ENCODE measurements around the gene PLSCR4.

PLSCR4 gene

DNA sequence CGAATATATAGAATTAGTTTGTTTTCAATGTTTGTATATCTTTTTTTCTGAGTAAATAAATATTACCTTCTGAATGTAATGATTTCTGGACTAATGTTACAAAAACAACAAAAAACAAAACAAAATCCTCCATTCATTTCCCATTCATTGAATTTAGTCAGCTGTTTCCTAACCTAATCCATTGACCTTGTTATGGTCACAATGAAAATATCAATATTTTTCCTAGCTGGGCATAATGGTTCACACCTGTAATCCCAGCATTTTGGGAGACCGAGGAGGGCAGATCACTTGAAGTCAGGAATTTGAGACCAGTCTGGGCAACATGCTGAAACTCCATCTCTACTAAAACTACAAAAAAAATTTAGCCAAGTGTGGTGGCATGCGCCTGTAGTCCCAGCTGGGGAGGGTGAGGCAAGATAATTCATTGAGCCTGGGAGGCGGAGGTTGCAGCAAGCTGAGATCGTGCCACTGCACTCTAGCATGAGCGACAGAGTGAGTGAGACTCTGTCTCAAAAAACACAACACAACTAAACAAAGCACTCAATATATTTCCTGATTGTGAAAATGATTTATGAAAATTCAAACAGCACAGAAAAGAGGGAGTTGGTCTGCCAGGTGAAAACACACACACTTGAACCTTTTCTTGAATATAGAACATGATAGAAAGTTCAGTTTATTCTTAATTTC, 23.0 kb upstream of the PLSCR4 start:
- TF ChIP-seq FOXP2 (optimal IDR thresholded peaks at IDR 0.05; ENCODE audit: borderline replicate concordance, extremely low read depth, extremely low read length, insufficient read depth) (no peak), SIN3A (IDR thresholded peaks at IDR 0.05; ENCODE audit: borderline replicate concordance, insufficient read depth, low read length) (no peak), POLR2AphosphoS5 (IDR thresholded peaks at IDR 0.05; ENCODE audit: low read depth, low read length) (no peak), TAF1 (IDR thresholded peaks at IDR 0.05; ENCODE audit: borderline replicate concordance, insufficient read depth, low read length) (no peak)
- TF ChIP-seq, protein P1, sequence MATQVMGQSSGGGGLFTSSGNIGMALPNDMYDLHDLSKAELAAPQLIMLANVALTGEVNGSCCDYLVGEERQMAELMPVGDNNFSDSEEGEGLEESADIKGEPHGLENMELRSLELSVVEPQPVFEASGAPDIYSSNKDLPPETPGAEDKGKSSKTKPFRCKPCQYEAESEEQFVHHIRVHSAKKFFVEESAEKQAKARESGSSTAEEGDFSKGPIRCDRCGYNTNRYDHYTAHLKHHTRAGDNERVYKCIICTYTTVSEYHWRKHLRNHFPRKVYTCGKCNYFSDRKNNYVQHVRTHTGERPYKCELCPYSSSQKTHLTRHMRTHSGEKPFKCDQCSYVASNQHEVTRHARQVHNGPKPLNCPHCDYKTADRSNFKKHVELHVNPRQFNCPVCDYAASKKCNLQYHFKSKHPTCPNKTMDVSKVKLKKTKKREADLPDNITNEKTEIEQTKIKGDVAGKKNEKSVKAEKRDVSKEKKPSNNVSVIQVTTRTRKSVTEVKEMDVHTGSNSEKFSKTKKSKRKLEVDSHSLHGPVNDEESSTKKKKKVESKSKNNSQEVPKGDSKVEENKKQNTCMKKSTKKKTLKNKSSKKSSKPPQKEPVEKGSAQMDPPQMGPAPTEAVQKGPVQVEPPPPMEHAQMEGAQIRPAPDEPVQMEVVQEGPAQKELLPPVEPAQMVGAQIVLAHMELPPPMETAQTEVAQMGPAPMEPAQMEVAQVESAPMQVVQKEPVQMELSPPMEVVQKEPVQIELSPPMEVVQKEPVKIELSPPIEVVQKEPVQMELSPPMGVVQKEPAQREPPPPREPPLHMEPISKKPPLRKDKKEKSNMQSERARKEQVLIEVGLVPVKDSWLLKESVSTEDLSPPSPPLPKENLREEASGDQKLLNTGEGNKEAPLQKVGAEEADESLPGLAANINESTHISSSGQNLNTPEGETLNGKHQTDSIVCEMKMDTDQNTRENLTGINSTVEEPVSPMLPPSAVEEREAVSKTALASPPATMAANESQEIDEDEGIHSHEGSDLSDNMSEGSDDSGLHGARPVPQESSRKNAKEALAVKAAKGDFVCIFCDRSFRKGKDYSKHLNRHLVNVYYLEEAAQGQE (IDR thresholded peaks at IDR 0.05; ENCODE audit: insufficient read depth in 1 of 2, low read depth in 2 of 2, low read length in 2 of 2), result no peak

DNA sequence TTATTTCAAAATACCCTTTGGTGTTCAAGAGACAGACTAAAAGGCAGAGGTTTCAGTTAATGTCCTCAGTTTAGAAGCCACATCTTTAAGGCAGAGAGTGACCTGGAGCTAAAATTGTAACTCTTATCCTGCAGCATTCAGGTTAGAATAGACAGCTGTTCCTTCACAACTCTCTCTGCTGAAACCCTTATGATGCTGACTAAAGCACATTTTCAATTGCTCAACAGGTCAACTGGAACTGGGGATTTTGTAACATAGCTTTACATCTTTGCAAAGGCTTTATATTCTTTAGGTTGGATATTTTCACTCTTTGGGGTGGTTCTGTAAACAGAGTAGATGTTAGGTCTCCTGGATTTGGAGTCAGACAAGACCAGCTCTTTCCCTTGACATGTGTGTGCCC, 20.3 kb upstream of the PLSCR4 start:
- TF ChIP-seq TAF1 (IDR thresholded peaks at IDR 0.05; ENCODE audit: borderline replicate concordance, insufficient read depth, low read length) (no peak), FOXP2 (optimal IDR thresholded peaks at IDR 0.05; ENCODE audit: borderline replicate concordance, extremely low read depth, extremely low read length, insufficient read depth) (no peak), POLR2AphosphoS5 (IDR thresholded peaks at IDR 0.05; ENCODE audit: low read depth, low read length) (no peak), SIN3A (IDR thresholded peaks at IDR 0.05; ENCODE audit: borderline replicate concordance, insufficient read depth, low read length) (no peak)
- TF ChIP-seq, protein P1 (IDR thresholded peaks at IDR 0.05; ENCODE audit: insufficient read depth in 1 of 2, low read depth in 2 of 2, low read length in 2 of 2), result no peak

DNA sequence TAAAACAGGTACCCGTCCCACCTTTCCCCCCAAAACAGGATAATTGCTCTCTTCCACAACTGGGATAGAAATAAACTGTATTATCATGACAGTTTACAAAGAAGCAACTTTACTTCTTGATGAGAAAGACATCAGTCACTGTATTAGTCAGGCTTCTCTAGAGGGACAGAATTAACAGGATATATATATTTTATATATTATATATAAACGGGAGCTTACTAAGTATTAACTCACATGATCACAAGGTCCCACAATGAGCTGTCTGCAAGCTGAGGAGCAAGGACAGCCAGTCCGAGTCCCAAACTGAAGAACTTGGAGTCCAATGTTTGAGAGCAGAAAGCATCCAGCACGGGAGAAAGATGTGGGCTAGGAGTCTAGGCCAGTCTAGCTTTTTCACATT, 18.4 kb upstream of the PLSCR4 start:
- TF ChIP-seq TAF1 (IDR thresholded peaks at IDR 0.05; ENCODE audit: borderline replicate concordance, insufficient read depth, low read length) (no peak), POLR2AphosphoS5 (IDR thresholded peaks at IDR 0.05; ENCODE audit: low read depth, low read length) (no peak), SIN3A (IDR thresholded peaks at IDR 0.05; ENCODE audit: borderline replicate concordance, insufficient read depth, low read length) (no peak), FOXP2 (optimal IDR thresholded peaks at IDR 0.05; ENCODE audit: borderline replicate concordance, extremely low read depth, extremely low read length, insufficient read depth) (no peak)
- TF ChIP-seq, protein P1 (IDR thresholded peaks at IDR 0.05; ENCODE audit: insufficient read depth in 1 of 2, low read depth in 2 of 2, low read length in 2 of 2), result no peak

DNA sequence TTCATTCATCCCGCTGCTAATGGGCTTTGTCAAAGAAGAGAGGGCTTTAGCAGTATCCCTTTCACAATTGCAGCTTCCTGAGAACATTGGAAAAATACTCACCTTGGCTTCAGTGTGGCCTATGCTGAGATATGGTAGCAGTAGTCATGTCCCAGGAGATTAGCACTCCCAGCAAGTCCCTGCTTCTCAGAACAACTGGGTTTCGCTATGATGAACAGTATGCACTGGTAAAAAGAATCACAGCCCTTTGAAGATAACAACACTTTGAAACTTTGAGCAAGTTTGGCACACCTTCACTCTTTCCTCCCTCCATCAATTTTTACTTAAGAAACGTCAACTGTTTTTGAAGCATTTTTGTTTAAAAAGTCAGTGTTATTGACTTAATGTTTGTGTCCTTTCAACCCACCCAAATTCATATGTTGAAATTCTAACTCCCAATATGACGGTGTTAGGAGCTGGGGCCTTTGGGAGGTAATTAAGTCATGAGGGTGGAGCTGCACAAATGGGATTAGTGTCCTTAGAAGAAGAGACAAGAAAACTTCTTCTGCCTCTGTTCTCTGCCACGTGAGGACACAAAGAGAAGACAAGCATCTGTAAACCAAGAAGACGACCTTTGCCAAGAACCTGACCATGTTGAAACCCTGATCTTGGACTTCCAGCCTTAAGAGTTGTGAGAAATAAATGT, 17.8 kb upstream of the PLSCR4 start:
- TF ChIP-seq FOXP2 (optimal IDR thresholded peaks at IDR 0.05; ENCODE audit: borderline replicate concordance, extremely low read depth, extremely low read length, insufficient read depth) (no peak), SIN3A (IDR thresholded peaks at IDR 0.05; ENCODE audit: borderline replicate concordance, insufficient read depth, low read length) (no peak), TAF1 (IDR thresholded peaks at IDR 0.05; ENCODE audit: borderline replicate concordance, insufficient read depth, low read length) (no peak), POLR2AphosphoS5 (IDR thresholded peaks at IDR 0.05; ENCODE audit: low read depth, low read length) (no peak)
- TF ChIP-seq, protein P1 (IDR thresholded peaks at IDR 0.05; ENCODE audit: insufficient read depth in 1 of 2, low read depth in 2 of 2, low read length in 2 of 2), result no peak
